SK-N-MC (cell line): ENCODE data around the gene C12orf57.

Source experiments
- DNase-seq: peaks from one replicate; pipeline ENCODE4 v3.0.0-alpha.2; 2011; ENCODE audit warnings: low read depth, low spot score
- H3K27ac ChIP-seq: fragments of 200-600 bp; sonication (generic); 2 replicates; pipeline ENCODE4 v1.5.1; 2016; ENCODE audit warnings: mixed run types
- H3K36me3 ChIP-seq: fragments of 200-600 bp; sonication (generic); 2 replicates; pipeline ENCODE4 v1.6.1; 2017; ENCODE audit warnings: antibody characterized with exemption, low read length, mixed read lengths; ENCODE audit not compliant: insufficient read depth
- H3K4me3 ChIP-seq: fragments of 200-600 bp; sonication (generic); 2 replicates; pipeline ENCODE4 v1.5.1; 2016
- H3K9ac ChIP-seq: fragments of 200-600 bp; sonication (generic); 2 replicates; pipeline ENCODE4 v1.8.0; 2017; ENCODE audit warnings: mixed run types, mixed read lengths; ENCODE audit not compliant: insufficient read length
- H3K9me3 ChIP-seq: fragments of 200-600 bp; sonication (generic); 2 replicates; pipeline ENCODE4 v1.6.1; 2017; ENCODE audit warnings: low read depth, mild to moderate bottlenecking, antibody characterized with exemption, low read length, moderate library complexity, mixed read lengths
- EZH2 ChIP-seq: fragments of 200-600 bp; sonication (generic); IDR thresholded peaks from one replicate; pipeline ENCODE4 v1.6.1; 2017; ENCODE audit warnings: antibody characterized with exemption
- FOXP2 ChIP-seq: optimal IDR thresholded peaks from 2 replicates; pipeline ENCODE3; 2011; ENCODE audit warnings: mild to moderate bottlenecking, moderate library complexity; ENCODE audit not compliant: insufficient read depth; ENCODE audit errors: extremely low read length, control extremely low read depth
- POLR2AphosphoS5 ChIP-seq: IDR thresholded peaks from 2 replicates; pipeline ENCODE4 v1.6.1; 2012; ENCODE audit warnings: mild to moderate bottlenecking, low read depth, low read length, borderline replicate concordance

Gene C12orf57

GRCh38 chr12:6916426-6917200 is 27.2 kb upstream of the C12orf57 start:
- Histone ChIP-seq H3K9ac (no peak overlapping the region), H3K9me3 (no peaks in the 10 kb centered on the region), H3K4me3 (no peak overlapping the region), H3K27ac (no peak overlapping the region), H3K36me3 (peaks cover 9% of the 10 kb centered on the region; the same call in 1 of the 2 replicates)
- DNase-seq: no peak
- TF ChIP-seq EZH2 (no peak), POLR2AphosphoS5 (no peak)

DNA sequence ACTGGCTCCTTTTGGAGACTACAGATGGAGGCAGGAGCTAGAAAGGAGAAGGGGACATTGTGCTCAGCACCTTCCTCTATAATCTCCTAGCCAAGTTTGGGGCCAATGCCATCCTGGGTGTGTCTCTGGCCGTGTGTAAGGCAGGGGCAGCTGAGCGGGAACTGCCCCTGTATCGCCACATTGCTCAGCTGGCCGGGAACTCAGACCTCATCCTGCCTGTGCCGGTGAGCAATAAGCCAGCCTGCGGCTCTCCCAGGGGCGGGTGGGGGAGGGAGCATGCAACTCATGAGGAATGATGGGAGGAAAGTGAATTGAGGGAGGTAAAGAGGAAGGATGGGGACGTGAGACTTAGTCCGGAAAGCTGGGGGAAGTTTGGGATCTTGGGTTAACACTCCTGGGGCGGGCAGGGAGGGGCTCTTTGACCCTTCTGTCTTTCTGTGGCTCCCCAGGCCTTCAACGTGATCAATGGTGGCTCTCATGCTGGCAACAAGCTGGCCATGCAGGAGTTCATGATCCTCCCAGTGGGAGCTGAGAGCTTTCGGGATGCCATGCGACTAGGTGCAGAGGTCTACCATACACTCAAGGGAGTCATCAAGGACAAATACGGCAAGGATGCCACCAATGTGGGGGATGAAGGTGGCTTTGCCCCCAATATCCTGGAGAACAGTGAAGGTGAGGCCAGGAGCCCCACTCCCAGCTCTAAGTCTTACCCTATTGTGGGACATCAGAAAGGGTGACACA is 26.2 kb upstream of the C12orf57 start:
- no peak for DNase-seq
- Histone ChIP-seq H3K36me3 (peaks cover 9% of the 10 kb centered on the region; the same call in 1 of the 2 replicates), H3K4me3 (no peak overlapping the region), H3K9ac (no peak overlapping the region), H3K27ac (no peak overlapping the region), H3K9me3 (no peaks in the 10 kb centered on the region)
- no peak for TF ChIP-seq FOXP2
- no peak for TF ChIP-seq EZH2
- TF ChIP-seq POLR2AphosphoS5: no peak

GRCh38 chr12:6919588-6919987 is 24.2 kb upstream of the C12orf57 start:
- H3K9ac ChIP-seq: no peak overlapping the region
- H3K4me3 ChIP-seq: no peak overlapping the region
- no peak for DNase-seq
- no peaks in the 10 kb centered on the region for H3K9me3 ChIP-seq
- H3K27ac ChIP-seq: no peak overlapping the region
- TF ChIP-seq EZH2 (no peak), POLR2AphosphoS5 (no peak), FOXP2 (no peak)
- H3K36me3 ChIP-seq: peaks cover 9% of the 10 kb centered on the region; the same call in 1 of the 2 replicates

DNA sequence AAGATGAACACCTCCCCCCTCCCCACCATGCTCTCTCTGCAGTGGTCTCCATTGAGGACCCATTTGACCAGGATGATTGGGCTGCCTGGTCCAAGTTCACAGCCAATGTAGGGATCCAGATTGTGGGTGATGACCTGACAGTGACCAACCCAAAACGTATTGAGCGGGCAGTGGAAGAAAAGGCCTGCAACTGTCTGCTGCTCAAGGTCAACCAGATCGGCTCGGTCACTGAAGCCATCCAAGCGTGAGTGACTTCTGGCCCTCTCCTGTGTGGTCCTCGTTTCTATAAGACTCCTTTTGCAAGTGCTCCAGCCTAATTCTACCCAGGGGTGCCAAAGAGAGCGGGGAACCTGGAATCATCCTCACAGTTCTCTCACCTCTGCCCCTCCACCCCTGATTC is 22.3 kb upstream of the C12orf57 start:
- Histone ChIP-seq H3K4me3 (no peak overlapping the region), H3K9me3 (no peaks in the 10 kb centered on the region), H3K27ac (no peak overlapping the region), H3K36me3 (peaks cover 5% of the 10 kb centered on the region; the same call in 1 of the 2 replicates), H3K9ac (no peak overlapping the region)
- no peak for TF ChIP-seq FOXP2
- TF ChIP-seq EZH2: no peak
- DNase-seq: no peak

- Histone ChIP-seq H3K4me3 (no peak overlapping the region), H3K27ac (0 out of 2 replicates have a peak overlapping the region, but pooled peaks have one; percentile 19), H3K9ac (no peak overlapping the region), H3K36me3 (peaks cover 2% of the 10 kb centered on the region; the same call in 1 of the 2 replicates), H3K9me3 (no peaks in the 10 kb centered on the region)
- no peak for DNase-seq
- TF ChIP-seq POLR2AphosphoS5 (no peak), EZH2 (no peak), FOXP2 (no peak)
These were observed 21.6 kb upstream of the C12orf57 start for GRCh38 chr12:6921996-6922946.

GRCh38 chr12:6923003-6923732 is 20.7 kb upstream of the C12orf57 start:
- H3K9ac ChIP-seq: no peak overlapping the region
- no peaks in the 10 kb centered on the region for H3K9me3 ChIP-seq
- no peaks in the 10 kb centered on the region; the same call in 1 of the 2 replicates for H3K36me3 ChIP-seq
- 0 out of 2 replicates have a peak overlapping the region, but pooled peaks have one; percentile 19 for H3K27ac ChIP-seq
- TF ChIP-seq EZH2 (no peak), POLR2AphosphoS5 (no peak), FOXP2 (no peak)
- DNase-seq: no peak
- no peak overlapping the region for H3K4me3 ChIP-seq

- Histone ChIP-seq H3K9me3 (no peaks in the 10 kb centered on the region), H3K9ac (no peak overlapping the region), H3K36me3 (no peaks in the 10 kb centered on the region; the same call in 1 of the 2 replicates), H3K27ac (no peak overlapping the region), H3K4me3 (no peak overlapping the region)
- TF ChIP-seq POLR2AphosphoS5: no peak
- TF ChIP-seq EZH2: no peak
- no peak for TF ChIP-seq FOXP2
- no peak for DNase-seq
These were observed 20.0 kb upstream of the C12orf57 start for GRCh38 chr12:6923851-6924250.
